RWPE2 (cell line): ENCODE data around the gene PTEN.

Experiments used
- ATAC-seq: fragments of 200-7000 bp; cut with Tn5 transposase; 3 replicates; pipeline ENCODE4 v1.9.1; 2021; ENCODE audit warnings: low read depth
- DNase-seq: peaks from one replicate; pipeline ENCODE4 v3.0.0-alpha.2; 2020; ENCODE audit warnings: low spot score
- H3K27ac ChIP-seq: fragments of 450-650 bp; 2 replicates; pipeline ENCODE4 v1.5.1; 2017; ENCODE audit warnings: mild to moderate bottlenecking; ENCODE audit not compliant: poor library complexity, severe bottlenecking
- H3K27me3 ChIP-seq: fragments of 250-450 bp; sonication (Bioruptor Pico); 2 replicates; pipeline ENCODE4 v1.5.1; 2021; ENCODE audit warnings: mild to moderate bottlenecking, moderate library complexity; ENCODE audit not compliant: insufficient read depth, poor library complexity, severe bottlenecking
- H3K36me3 ChIP-seq: fragments of 250-450 bp; sonication (Bioruptor Pico); 2 replicates; pipeline ENCODE4 v1.5.1; 2020; ENCODE audit warnings: low read depth, mild to moderate bottlenecking, moderate library complexity
- H3K4me1 ChIP-seq: fragments of 250-450 bp; sonication (Bioruptor Pico); 2 replicates; pipeline ENCODE4 v1.5.1; 2021; ENCODE audit warnings: mild to moderate bottlenecking, moderate library complexity; ENCODE audit not compliant: insufficient read depth, poor library complexity, severe bottlenecking
- H3K4me3 ChIP-seq: fragments of 250-450 bp; sonication (Bioruptor Pico); 2 replicates; pipeline ENCODE4 v1.5.1; 2021; ENCODE audit warnings: mild to moderate bottlenecking, moderate library complexity; ENCODE audit not compliant: severe bottlenecking
- H3K9me3 ChIP-seq: fragments of 250-450 bp; sonication (Bioruptor Pico); 2 replicates; pipeline ENCODE4 v1.5.1; 2021; ENCODE audit warnings: mild to moderate bottlenecking, moderate library complexity; ENCODE audit not compliant: severe bottlenecking
- TF ChIP-seq, protein P1 (sequence below): fragments of 450-650 bp; IDR thresholded peaks from one replicate; pipeline ENCODE4 v1.5.1; 2017; ENCODE audit warnings: mild to moderate bottlenecking, moderate library complexity; ENCODE audit not compliant: poor library complexity, severe bottlenecking

The PTEN gene

DNA sequence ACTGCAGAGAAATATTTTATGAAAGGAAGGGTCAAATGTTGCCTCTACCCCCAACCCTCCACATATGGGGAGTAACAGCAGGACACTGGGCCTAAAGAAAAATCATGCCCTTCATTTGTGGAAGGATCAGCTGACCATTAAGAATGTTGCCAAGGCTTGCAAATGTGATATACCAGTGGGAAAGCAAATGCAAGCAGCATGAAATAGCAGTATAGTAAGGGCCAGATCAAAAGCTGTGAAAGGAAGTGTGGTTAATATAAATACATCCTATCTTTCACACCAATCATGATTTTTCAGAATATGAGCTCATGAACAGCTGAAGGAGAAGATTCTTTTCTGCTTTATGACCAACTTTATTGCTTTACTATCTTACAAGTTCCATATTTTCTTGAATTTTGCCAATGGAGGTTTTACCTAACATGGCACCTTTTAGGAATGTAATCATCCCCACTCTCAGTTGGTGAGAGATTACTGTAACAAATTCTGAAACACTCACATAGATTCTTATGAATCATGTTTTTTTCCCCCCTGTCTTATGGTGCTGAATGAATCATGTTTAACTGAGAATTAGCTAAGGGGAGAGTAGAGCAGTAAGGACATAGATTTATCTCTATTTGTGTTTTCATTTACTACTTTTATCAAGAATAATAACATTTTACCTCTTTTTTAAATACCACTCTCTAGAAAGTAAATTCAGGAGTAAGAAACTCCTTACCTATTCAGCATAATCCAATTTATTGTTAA, 33.3 kb upstream of the PTEN start:
- Histone ChIP-seq H3K27ac (no peak overlapping the region), H3K27me3 (no peaks in the 10 kb centered on the region), H3K4me1 (no peaks in the 10 kb centered on the region), H3K9me3 (no peaks in the 10 kb centered on the region), H3K36me3 (no peaks in the 10 kb centered on the region), H3K4me3 (no peak overlapping the region)
- TF ChIP-seq, protein P1, sequence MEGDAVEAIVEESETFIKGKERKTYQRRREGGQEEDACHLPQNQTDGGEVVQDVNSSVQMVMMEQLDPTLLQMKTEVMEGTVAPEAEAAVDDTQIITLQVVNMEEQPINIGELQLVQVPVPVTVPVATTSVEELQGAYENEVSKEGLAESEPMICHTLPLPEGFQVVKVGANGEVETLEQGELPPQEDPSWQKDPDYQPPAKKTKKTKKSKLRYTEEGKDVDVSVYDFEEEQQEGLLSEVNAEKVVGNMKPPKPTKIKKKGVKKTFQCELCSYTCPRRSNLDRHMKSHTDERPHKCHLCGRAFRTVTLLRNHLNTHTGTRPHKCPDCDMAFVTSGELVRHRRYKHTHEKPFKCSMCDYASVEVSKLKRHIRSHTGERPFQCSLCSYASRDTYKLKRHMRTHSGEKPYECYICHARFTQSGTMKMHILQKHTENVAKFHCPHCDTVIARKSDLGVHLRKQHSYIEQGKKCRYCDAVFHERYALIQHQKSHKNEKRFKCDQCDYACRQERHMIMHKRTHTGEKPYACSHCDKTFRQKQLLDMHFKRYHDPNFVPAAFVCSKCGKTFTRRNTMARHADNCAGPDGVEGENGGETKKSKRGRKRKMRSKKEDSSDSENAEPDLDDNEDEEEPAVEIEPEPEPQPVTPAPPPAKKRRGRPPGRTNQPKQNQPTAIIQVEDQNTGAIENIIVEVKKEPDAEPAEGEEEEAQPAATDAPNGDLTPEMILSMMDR = no peak
- DNase-seq = no peak
- ATAC-seq = 0 out of 3 replicates have a peak, but pooled peaks have one; percentile 41

DNA sequence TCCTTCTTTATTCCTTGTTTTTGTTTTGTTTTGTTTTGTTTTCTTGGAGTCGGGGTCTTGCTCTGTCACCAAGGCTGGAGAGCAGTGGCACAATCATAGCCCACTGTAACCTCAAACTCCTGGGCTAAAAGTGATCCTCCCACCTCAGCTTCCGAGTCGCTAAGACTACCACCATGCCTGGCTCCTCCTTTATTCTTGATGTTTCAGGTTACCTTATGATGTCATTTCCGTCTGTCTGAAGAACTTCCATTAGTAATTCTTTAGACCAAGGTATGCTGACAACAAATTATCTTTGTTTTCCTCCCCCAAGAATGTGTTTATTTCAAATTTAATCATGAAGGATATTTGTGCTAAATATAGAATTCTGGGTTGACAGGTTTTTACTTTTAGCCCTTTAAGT, 27.3 kb upstream of the PTEN start:
- H3K36me3 ChIP-seq = no peaks in the 10 kb centered on the region
- H3K4me1 ChIP-seq = no peaks in the 10 kb centered on the region
- no peak overlapping the region for H3K4me3 ChIP-seq
- TF ChIP-seq, protein P1 = no peak
- no peaks in the 10 kb centered on the region for H3K27me3 ChIP-seq
- ATAC-seq (no peak), DNase-seq (no peak)
- no peaks in the 10 kb centered on the region for H3K9me3 ChIP-seq
- no peak overlapping the region for H3K27ac ChIP-seq

DNA sequence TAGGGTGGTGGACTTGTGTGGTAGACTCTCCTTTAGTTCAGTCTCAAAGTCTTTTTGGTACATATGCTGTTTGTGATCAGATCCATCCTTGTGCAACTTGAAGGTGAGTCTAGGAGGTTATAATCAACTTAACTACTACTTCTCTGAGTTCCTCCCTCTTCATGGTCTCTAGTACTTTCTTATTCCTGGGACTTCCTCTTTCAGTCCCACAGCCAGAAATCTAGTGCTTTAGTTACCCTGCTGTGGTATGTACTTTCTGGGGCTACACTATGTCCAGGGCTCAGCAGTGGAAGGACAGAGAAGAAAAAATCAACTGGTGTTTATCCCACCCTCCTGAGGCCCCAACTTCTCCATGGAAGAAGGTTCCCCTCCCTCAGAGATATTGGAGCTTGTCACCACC, 26.0 kb upstream of the PTEN start:
- Histone ChIP-seq H3K9me3 (no peaks in the 10 kb centered on the region), H3K36me3 (no peaks in the 10 kb centered on the region), H3K4me3 (no peak overlapping the region), H3K4me1 (peaks cover 1% of the 10 kb centered on the region), H3K27ac (no peak overlapping the region), H3K27me3 (no peaks in the 10 kb centered on the region)
- ATAC-seq (no peak), DNase-seq (no peak)
- TF ChIP-seq, protein P1 = no peak

DNA sequence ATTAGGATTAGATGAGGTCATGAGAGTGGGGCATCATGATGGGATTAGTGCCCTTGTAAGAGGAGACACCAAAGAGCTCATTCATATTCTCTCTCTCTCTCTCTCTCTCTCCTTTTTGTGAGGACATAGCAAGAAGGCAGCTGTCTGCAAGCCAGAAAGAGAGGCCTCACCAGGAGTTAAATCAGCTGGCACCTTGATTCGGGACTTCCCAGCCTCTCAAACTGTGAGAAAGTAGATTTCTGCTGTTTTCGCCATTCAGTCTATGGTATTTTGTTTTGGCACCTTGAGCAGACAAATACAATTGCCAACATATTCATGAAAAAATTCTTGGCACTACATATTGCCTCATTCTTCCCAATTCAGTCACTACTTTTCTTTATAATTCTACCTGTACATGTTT, 24.8 kb upstream of the PTEN start:
- Histone ChIP-seq H3K36me3 (no peaks in the 10 kb centered on the region), H3K27ac (no peak overlapping the region), H3K4me3 (no peak overlapping the region), H3K27me3 (no peaks in the 10 kb centered on the region), H3K4me1 (peaks cover 13% of the 10 kb centered on the region), H3K9me3 (no peaks in the 10 kb centered on the region)
- no peak for ATAC-seq
- TF ChIP-seq, protein P1 = no peak
- no peak for DNase-seq

DNA sequence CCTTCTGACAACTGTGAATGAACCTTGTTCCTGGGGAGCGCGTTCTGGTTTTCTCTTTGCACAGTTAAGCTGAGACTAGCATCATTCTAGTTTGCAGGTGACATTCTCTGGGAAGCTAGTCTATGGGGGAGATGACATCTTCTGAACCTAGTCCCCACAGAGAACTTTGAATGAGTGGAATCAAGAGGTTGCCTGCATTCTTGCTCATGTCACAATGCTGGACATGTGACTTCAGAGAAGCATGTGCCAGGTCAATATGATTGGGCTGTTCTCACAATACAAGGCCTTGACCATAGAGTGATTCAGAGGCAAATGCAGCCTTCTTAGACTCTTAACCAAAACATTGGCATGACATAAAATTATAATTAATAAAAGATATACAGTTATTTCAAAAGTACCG, 22.2 kb upstream of the PTEN start:
- DNase-seq = no peak
- TF ChIP-seq, protein P1 = no peak
- ATAC-seq = no peak

More for the DNA sequence above, 22.2 kb upstream of the PTEN start:
- no peak overlapping the region for H3K27ac ChIP-seq
- peaks cover 32% of the 10 kb centered on the region for H3K4me1 ChIP-seq
- H3K36me3 ChIP-seq = no peaks in the 10 kb centered on the region
- H3K4me3 ChIP-seq = no peak overlapping the region
- H3K27me3 ChIP-seq = no peaks in the 10 kb centered on the region
- no peaks in the 10 kb centered on the region for H3K9me3 ChIP-seq
